ENCODE results near the gene GPBAR1. TPM values are rescaled to one million over a fixed set of nuclear protein-coding genes. Genes with fewer than 3 reads are reported as not detected.

Gene GPBAR1
- polyA plus RNA-seq, 1 of the 3 experiments (the other 2 are of a cell fraction), result 0.13 TPM

GRCh38 chr2:218244665-218245064 lies 16.1 kb upstream of the GPBAR1 start (continued):
- no peak for TF ChIP-seq FOXJ3 (CRISPR knock-in tag; IDR thresholded peaks at IDR 0.05)
- TF ChIP-seq USF1 (IDR thresholded peaks at IDR 0.05; ENCODE audit: borderline replicate concordance, low read depth), result no peak
- TF ChIP-seq EP300 (IDR thresholded peaks at IDR 0.05; ENCODE audit: borderline replicate concordance in 1 of 2, low read depth in 1 of 2, low read length in 1 of 2), result no peak
- no peak for TF ChIP-seq GABPA (IDR thresholded peaks at IDR 0.05; ENCODE audit: low read depth)

- CTCF ChIA-PET, result interaction anchor here (5.7 kb wide), 1 partner anchor 13 kb away, joined by 34 read pairs; no protein-coding TSS in a partner anchor
- H3K9me3 ChIP-seq, result no peaks in the 10 kb centered on the region
- H3K9ac ChIP-seq, result no peak overlapping the region
- H3K27ac ChIP-seq (ENCODE audit: low read depth in 2 of 2, low read length in 1 of 2), result no peak overlapping the region
- TF ChIP-seq TCF12 (IDR thresholded peaks at IDR 0.05), result no peak
- TF ChIP-seq GABPA (IDR thresholded peaks at IDR 0.05; ENCODE audit: low read depth), result no peak
- no peak for TF ChIP-seq SIN3A (IDR thresholded peaks at IDR 0.05; ENCODE audit: borderline replicate concordance, low read depth, low read length)
- no peak for TF ChIP-seq MEF2A (IDR thresholded peaks at IDR 0.05; ENCODE audit: borderline replicate concordance, low read depth)
- no peak for TF ChIP-seq YY1 (IDR thresholded peaks at IDR 0.05; ENCODE audit: low read depth)
- TF ChIP-seq MAX (IDR thresholded peaks at IDR 0.05; ENCODE audit: low read depth), result no peak
- no peak for TF ChIP-seq USF1 (IDR thresholded peaks at IDR 0.05; ENCODE audit: borderline replicate concordance, low read depth)
- no peak for TF ChIP-seq GATA2 (CRISPR knock-in tag; IDR thresholded peaks at IDR 0.05)
- no peak for TF ChIP-seq ZBTB33 (IDR thresholded peaks at IDR 0.05; ENCODE audit: borderline replicate concordance, low read depth)
- no peak for TF ChIP-seq RCOR1 (IDR thresholded peaks at IDR 0.05; ENCODE audit: low read length)
- TF ChIP-seq POLR2AphosphoS5 (IDR thresholded peaks at IDR 0.05; ENCODE audit: low read depth, low read length), result no peak
- no peak for TF ChIP-seq FOXM1 (IDR thresholded peaks at IDR 0.05; ENCODE audit: low read depth)
- no peak for TF ChIP-seq ELF1 (IDR thresholded peaks at IDR 0.05)
- TF ChIP-seq MXI1 (IDR thresholded peaks at IDR 0.05; ENCODE audit: low read depth, low read length), result no peak
- TF ChIP-seq FOSL2 (IDR thresholded peaks at IDR 0.05; ENCODE audit: borderline replicate concordance, low read depth), result no peak
- no peak for TF ChIP-seq TEAD4 (IDR thresholded peaks at IDR 0.05; ENCODE audit: borderline replicate concordance, insufficient read depth)
- TF ChIP-seq PBX3 (IDR thresholded peaks at IDR 0.05), result no peak
- H3K36me3 ChIP-seq (replicated peaks in 1 of 2; ENCODE audit: control insufficient read depth in 1 of 2, insufficient read depth in 2 of 2, low read length in 1 of 2), result peaks cover 81 to 99% of the 10 kb centered on the region in 2 experiments
- 95% methylated on average over 5 of the region's 5 CpGs for WGBS (ENCODE audit: low lambda C conversion rate)
- no peak overlapping the region for H3K4me2 ChIP-seq
- H3F3A ChIP-seq (replicated peaks; ENCODE audit: insufficient read depth), result peaks cover 11% of the 10 kb centered on the region
- H3K9me2 ChIP-seq, result no peaks in the 10 kb centered on the region
- H3K4me1 ChIP-seq (ENCODE audit: control insufficient read depth in 1 of 2, insufficient read depth in 2 of 2, low read depth in 1 of 2, low read length in 1 of 2), result no peaks in the 10 kb centered on the region
- POLR2A ChIA-PET, result no interaction called here
- no peak for DNase-seq
- 0 out of 2 replicates have a peak, but pooled peaks cover 7% of the 10 kb centered on the region for H4K20me1 ChIP-seq (ENCODE audit: insufficient read depth)
- H3K27me3 ChIP-seq (ENCODE audit: insufficient read depth), result no peaks in the 10 kb centered on the region
- peaks cover 70% of the 10 kb centered on the region; the same call in 1 of the 2 replicates for H3K79me2 ChIP-seq (ENCODE audit: insufficient read depth)
- no peak overlapping the region for H2AFZ ChIP-seq (ENCODE audit: low read depth)
- no peak overlapping the region for H3K4me3 ChIP-seq (ENCODE audit: low read depth in 2 of 2, low read length in 1 of 2)
Observed at GRCh38 chr2:218245214-218245613, 15.6 kb upstream of the GPBAR1 start.

Measured in SK-N-SH (cell line).